ENCODE data around the gene NTRK3.

NTRK3 gene

GRCh38 chr15:87929841-87930240, 326.7 kb downstream of the NTRK3 start:
- no peak for DNase-seq

- DNase-seq: no peak
These were observed 332.1 kb downstream of the NTRK3 start for GRCh38 chr15:87924433-87924832.

GRCh38 chr15:87919064-87919463, 337.5 kb downstream of the NTRK3 start:
- DNase-seq: no peak

- DNase-seq: no peak
These were observed 339.1 kb downstream of the NTRK3 start for GRCh38 chr15:87917480-87917879.

GRCh38 chr15:87916208-87916607, 340.3 kb downstream of the NTRK3 start:
- DNase-seq: peak; percentile 20

- no peak for DNase-seq
These were observed 346.2 kb downstream of the NTRK3 start for GRCh38 chr15:87910301-87910700.

GRCh38 chr15:87907676-87908446, 348.7 kb downstream of the NTRK3 start:
- DNase-seq: no peak

- no peak for DNase-seq
These were observed 350.1 kb downstream of the NTRK3 start for GRCh38 chr15:87906444-87906843.

GRCh38 chr15:87902772-87903426, 353.6 kb downstream of the NTRK3 start:
- DNase-seq: peak; percentile 95

- peak; percentile 73 for DNase-seq
These were observed 354.4 kb downstream of the NTRK3 start for GRCh38 chr15:87901926-87902690.

- no peak for DNase-seq
These were observed 355.5 kb downstream of the NTRK3 start for GRCh38 chr15:87901008-87901407.

- DNase-seq: no peak
These were observed 359.6 kb downstream of the NTRK3 start for GRCh38 chr15:87896936-87897335.

- no peak for DNase-seq
These were observed 369.4 kb downstream of the NTRK3 start for GRCh38 chr15:87887177-87887576.

- DNase-seq: peak; percentile 86
These were observed 375.5 kb downstream of the NTRK3 start for GRCh38 chr15:87881026-87881425.

- no peak for DNase-seq
These were observed 378.6 kb downstream of the NTRK3 start for GRCh38 chr15:87877822-87878542.

GRCh38 chr15:87877114-87877810, 379.3 kb downstream of the NTRK3 start:
- no peak for DNase-seq

GRCh38 chr15:87874896-87875711, 381.4 kb downstream of the NTRK3 start:
- DNase-seq: no peak

GRCh38 chr15:87873516-87873915, 383.0 kb downstream of the NTRK3 start:
- DNase-seq: no peak

GRCh38 chr15:87871731-87872320, 384.7 kb downstream of the NTRK3 start:
- no peak for DNase-seq

- no peak for DNase-seq
These were observed 385.3 kb downstream of the NTRK3 start for GRCh38 chr15:87871258-87871681.

- DNase-seq: no peak
These were observed 389.6 kb downstream of the NTRK3 start for GRCh38 chr15:87866961-87867360.

All from inflammatory macrophage treated with lipopolysaccharide for 4 hours (primary cell).